ENCODE results near the gene BIN1.

Gene BIN1, protein sequence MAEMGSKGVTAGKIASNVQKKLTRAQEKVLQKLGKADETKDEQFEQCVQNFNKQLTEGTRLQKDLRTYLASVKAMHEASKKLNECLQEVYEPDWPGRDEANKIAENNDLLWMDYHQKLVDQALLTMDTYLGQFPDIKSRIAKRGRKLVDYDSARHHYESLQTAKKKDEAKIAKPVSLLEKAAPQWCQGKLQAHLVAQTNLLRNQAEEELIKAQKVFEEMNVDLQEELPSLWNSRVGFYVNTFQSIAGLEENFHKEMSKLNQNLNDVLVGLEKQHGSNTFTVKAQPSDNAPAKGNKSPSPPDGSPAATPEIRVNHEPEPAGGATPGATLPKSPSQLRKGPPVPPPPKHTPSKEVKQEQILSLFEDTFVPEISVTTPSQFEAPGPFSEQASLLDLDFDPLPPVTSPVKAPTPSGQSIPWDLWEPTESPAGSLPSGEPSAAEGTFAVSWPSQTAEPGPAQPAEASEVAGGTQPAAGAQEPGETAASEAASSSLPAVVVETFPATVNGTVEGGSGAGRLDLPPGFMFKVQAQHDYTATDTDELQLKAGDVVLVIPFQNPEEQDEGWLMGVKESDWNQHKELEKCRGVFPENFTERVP

DNA sequence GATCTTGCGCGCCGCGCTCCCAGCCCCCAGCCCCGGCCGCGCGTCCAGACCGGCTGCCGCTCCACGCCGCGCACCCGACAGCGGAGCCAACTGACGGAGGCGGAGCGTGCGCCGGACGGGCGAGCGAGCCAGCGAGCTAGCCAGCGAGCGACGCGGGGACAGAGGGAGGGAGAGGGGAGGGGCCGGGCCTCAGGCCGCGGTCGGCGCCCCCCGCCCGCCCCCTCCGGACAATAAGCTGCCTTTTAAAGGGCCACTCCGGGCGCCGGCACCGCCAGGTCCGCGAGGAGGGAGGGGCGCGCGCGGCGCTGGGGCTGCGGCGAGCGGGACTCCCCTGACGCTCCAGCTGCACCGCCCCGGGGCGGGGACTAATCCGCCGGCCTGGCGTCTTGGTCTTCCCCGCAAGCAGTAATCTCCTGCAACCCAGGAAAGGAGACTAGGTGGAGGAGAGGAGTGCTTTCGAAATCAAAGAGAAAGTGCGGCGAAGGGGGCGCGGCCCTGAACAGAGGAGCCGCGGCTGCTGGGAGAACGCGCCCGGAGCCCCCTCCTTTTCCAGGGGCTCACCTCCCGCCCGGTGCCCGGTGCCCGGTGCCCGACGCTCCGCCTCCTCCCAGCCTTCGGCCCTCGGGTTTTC, at the start of gene BIN1:
Gene BIN1 (minus strand): TSS at position 164 of the 631 bp plus-strand sequence. CDS start 211 bp downstream, outside the sequence.
- DNase-seq (ENCODE audit: low read depth, low spot score), result no peak

DNA sequence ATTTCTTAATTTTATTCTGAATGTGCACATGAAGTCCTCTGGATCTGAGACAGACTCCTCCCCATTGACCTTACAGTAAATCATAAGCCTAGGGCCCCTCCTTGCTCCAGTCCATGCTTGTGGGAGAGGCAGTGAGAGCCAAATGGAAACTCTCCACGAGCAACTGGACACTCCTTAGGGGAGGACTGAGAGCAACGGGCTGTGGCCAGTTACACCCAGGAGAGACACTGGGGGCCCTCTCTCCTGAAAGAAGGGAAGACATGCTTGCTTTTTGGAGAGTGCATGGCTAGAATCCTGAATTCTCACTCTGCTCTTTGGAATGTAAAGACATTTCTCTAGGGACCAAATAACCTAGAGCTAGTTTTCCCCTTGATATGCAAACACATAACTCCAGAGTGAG, 49.0 kb upstream of the BIN1 start:
- DNase-seq (ENCODE audit: low read depth, low spot score), result no peak

DNA sequence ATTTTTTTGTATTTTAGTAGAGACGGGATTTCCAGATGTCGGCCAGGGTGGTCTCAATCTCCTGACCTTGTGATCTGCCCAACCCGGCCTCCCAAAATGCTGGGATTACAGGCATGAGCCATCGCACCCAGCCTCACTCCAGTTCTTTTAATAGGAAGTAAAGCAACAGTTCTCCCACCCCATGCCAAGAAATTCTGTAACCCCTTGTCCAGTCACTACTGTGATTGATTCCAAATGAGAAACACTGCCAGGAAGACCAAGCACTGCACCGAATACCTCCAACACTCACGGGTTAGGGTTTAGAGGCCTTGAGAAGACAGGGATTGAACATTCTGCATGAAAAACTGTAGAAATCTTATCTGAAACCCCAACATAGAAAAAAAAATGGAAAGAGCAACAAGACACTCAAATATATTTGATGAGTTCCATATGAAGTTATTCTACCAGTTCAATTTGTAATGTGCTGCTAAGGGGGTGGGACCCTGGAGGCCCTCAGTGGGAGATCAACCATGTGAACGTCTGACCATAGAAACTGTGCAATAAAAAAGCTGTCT, 48.2 kb upstream of the BIN1 start:
- no peak for DNase-seq (ENCODE audit: low read depth, low spot score)

DNA sequence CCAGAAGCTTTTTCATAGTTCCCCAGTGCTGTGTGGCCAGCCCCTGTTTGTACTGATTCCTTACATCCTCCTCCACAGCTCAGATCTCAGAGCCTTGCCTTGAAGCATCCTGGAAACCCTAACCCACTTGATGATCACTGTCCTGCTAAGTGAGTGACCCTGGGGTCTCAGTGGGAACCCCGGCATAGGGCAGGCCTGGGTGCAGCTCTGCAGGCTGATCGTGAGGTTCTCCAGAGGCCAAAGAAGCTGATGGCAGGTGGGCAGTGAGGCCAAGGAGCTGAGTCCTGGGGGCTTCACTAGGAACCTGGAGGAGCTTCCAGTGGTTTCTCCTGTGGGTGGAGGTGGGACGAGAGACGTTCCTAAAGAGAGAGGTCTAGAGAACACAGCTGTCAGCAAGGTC, 47.4 kb upstream of the BIN1 start:
- DNase-seq (ENCODE audit: low read depth, low spot score), result no peak

DNA sequence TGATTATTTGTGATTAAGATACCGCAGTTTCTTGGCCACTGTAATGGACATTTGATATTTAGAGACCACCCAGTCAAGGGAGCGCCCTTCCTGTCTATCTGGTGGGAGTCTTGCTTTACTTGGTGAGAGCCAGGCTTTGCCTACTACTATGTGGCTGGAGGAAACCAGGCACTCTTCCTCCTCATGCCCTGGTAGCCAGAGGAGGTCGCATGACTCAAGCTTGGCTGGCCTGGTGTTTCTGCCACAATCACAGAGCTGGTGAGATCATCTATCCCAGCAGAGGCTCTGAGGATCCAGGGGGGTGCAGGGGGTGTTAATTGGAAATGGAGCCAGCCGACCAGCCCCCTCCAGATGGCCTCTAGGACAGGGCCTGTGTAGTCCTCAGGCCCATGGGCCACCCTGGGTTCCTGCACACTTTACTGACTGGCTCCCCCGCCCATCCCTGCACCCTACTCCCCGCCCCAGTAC, 46.8 kb upstream of the BIN1 start:
- DNase-seq (ENCODE audit: low read depth, low spot score), result no peak

DNA sequence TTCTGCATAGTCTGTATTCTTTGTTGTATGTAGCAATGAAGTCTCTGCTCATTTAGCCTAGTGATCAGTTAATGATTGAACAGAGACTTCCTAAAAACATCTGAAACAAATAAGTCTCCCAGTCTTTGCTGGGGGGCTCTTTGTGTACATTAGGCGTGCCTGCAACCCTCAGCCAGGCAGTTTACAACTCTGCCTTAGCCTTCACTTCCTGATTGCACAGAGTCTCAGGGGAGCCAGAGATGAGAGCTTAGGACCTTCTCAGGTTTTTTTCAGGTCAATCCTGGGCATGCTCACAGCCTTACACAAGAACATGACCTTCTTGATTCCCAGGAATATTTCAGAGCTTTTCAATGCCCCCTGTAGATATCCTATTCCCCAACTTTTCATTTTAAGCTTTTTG, 44.0 kb upstream of the BIN1 start:
- no peak for DNase-seq (ENCODE audit: low read depth, low spot score)

DNA sequence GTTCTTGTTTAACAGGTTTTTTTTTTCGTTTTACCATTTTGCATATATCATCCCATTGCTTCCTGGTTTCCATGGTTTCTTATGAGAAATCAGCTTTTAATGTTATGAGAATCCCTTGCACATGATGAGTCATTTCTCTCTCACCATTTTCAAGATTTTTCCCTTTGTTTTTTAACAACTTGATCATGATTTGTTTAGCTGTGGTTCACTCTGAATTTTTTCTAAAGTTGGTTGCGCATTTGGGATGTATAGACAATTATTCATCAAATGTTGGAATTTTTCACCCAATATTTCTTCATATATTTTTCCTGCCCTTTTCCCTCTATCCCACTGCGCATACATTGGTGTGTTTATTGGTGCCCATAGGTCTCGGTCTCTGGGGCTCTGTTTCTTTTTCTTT, 42.4 kb upstream of the BIN1 start:
- DNase-seq (ENCODE audit: low read depth, low spot score), result no peak

DNA sequence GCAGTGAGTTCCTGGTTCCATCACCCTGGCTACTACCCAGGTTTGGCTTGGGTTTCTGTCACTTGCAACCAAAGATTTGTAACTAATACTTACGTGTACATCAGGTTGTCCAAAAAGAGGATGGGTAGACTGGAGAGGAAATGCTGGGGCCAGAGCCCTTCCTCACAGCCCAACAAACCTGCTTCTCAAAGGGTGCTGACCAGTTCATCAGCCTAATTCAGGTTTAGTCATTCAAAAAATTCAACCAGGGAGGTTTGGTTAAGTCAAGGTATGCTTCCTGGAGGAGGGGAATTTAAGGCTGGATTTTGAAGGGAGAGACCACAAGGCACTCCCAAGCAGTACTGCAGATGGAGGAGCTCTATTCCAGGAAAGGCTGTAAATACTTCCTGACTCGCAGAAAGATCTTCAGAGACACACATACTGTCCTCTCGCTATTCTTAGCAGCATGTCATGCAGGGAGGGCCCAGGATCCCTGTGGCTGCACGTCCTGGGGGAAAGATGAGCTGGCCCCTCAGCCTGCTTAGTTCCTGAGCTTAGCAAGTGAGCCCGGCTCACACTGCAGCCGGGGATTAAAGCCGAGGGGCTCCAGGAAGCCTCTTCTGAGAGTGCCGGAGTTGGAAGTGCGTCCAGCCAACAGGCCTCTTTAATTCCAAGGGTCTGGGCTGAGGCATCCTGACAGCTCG, 40.0 kb upstream of the BIN1 start:
- DNase-seq (ENCODE audit: low read depth, low spot score), result no peak

DNA sequence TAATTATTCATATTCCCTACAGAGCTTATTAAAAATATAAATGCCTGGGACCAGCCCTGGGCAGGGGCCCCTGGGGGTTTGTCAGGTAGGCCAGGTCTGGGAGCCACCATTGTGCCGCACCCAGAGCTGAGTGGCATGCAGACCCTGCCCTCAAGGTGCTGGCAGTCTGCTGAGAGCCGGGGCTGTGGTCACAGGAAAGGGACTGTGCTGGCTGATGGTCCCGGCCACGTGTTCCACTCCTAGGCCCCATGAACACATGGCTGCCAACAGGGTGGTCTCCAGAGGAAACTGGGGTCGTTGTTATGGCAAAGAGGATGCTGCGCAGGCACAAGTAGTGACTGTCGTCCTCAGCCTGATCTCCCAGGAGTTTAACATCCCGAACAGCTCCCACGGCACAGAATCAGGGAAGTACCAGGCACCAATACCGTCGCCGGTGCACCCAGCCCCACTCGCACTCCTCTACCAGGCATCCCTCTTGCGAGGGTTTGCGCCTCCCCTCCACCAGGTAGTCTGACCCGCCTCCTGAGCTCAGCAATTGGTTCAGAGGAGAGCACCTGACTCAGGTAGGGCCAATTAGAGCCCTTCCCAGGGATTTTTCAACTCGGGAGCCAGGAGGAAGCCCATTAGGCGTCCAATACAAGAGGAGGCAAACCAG, 39.2 kb upstream of the BIN1 start:
- DNase-seq (ENCODE audit: low read depth, low spot score), result no peak

DNA sequence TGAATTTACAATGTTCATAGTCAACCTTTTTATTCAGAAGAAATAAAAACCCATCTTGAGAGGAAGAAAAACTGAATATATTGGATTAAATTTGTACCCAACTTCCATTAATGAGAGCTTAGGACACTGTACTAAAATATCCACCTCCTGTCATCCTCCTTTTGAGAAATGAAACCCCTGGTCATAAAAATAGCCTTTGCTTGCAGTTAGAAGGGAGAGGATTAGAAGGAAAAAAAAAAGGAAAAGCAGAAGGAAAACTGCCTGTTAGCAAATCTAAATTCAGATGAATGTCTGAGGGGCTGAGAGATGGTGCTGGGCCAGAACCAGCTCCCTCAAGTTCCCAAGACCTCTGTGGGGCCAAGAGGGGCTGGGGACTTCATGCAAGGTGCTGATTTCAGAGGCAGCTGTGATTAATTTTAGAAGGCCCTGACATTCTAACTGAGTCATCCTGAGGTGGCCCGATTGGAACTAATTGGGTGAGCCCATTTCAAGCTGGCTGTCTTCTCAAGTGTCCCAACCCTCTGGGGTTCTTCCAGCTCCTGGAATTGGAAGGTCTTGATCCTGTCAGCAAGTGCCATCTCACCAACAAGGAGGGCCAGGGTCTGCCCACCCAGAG, 38.4 kb upstream of the BIN1 start:
- DNase-seq (ENCODE audit: low read depth, low spot score), result no peak

DNA sequence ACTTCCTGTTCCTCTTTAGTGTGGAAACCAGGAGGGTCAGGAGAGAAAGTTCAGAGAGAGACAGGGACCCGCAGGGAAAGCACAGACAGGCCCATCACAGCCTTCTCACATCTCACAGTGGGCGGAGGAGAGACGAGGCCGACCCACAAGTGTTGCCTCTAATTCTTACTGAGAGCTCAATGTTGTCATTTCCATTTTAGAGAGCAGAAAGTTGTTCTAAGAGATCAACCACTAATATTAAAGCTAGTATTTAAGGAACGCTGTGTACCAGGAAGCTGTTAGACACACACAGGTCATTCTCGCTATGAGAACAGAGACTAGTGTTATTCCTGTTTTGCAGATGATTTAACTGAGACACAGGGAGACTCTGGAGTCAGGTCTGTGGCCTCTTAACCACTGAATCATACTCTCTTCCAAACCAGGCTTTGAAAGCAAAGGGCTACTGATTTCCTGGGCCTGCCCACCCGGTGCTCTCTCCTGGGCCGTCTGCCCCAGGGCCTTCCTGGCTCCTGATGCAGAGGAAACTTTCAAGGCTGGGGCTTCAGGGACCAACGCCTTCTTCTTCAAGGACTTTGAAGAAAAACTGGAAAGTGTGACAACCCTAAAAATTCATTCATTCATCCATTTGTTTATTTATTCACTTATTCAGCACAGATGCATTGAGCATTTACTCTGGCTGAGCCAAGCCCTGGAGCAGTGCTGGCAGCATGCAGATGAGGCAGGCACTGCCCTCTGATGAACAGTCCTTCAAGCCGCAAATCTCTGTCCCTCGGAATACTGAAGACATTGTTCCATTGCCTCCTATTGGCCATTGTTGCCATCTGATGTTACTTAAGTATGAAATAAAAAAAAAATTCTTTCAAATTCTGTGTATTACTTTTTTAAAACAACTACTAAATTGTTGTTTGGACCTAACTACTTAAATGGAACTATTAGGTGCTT, 37.2 kb upstream of the BIN1 start:
- DNase-seq (ENCODE audit: low read depth, low spot score), result no peak

DNA sequence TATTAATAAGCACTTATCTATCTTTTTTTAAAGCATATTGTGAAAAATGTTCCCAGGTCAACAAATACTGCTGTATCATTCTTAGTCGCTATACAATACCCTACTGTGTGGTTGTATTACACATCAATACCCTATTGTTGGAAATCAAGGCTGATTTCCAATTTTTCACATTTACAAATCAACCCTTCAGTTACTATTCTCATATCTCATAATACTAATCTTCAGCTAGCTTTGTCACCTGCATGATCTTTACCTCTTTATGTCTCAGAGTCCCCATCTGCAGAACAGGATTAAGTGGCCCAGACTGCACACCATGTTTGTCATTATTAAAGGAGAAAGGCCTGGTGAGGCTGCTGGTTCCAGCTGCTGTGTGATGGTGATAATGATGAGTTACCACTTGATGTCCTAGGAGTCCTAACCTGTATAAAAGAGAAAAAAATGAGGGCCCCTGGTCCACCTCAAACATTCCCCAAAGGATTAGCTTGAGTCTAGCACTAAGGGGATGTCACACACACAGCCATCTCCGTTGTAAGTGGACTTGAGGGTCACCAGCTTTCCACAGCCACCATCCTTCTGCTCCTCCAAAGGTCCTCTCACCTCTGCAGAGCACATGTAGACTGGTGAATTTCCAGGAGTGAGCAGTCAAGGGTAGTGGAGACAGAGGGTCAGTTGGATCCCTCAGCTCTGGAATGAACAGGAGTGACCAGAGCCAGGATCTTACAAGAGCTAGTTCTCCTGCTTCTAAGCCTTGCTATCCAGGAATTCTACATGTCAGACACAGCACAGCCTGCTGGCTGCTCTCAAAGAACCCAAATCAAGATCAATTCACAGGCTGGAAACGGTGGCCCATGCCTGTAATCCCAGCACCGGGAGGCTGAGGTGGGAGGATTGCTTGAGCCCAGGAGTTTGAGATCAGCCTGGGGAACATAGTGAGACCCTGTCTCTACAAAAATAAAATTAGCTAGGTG, 36.0 kb upstream of the BIN1 start:
- no peak for DNase-seq (ENCODE audit: low read depth, low spot score)

DNA sequence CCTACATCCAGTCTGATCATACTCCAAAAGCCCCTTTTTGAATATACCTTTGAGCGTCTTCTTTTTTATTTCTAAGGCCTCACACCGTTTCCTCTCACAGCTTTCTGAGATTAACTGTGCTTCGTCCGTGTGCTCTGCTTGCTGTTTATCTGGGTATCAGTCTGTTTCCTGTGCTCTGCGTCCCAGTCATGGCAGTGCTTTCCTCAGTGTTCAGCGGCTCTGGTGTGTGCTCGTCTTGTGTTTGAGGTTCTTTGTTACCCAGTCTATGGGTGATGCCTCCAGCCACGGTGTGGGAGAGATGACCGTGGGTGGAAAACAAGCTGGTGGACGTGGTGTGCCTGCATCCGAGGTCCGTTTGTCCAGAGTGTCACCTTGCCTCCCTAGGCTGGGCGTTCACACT, 33.6 kb upstream of the BIN1 start:
- no peak for DNase-seq (ENCODE audit: low read depth, low spot score)

DNA sequence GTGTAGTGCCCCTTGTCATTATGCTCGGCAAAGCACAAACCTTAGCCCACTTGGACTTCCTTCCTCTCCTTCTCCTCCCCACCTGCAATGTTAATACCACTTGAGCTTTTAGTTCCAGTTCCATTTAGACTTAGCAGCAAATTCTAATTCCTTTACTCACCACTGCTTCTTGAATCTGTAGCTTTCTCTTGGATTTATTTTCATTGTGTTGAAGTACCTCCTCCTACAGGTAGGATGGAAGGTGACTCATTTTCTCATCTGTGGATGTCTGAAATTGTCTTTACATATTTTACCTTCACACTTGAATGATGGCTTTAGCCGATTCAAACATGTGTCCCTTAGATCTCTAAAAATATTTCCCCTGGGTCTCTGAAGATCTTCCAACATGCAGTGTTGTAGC, 32.8 kb upstream of the BIN1 start:
- DNase-seq (ENCODE audit: low read depth, low spot score), result no peak

DNA sequence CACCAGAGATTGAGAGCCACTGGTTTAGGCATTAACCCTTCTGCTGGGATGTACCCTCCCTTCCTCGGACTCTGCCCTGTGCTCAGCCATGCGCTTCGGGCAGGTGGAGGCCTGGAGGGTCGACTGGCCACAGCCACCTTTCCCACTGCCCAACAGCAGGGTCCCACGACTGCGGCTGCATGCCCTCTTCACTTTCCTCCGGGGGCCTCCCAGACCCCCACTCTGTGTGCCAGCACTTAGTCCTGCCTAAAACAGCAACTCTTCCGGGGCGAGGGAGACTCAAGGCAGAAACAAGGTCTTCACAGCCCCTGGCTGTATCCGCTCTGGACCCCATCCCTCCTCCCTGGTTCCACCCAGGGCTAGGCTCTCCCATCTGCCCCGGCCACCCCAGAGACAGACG, 31.3 kb upstream of the BIN1 start:
- no peak for DNase-seq (ENCODE audit: low read depth, low spot score)

DNA sequence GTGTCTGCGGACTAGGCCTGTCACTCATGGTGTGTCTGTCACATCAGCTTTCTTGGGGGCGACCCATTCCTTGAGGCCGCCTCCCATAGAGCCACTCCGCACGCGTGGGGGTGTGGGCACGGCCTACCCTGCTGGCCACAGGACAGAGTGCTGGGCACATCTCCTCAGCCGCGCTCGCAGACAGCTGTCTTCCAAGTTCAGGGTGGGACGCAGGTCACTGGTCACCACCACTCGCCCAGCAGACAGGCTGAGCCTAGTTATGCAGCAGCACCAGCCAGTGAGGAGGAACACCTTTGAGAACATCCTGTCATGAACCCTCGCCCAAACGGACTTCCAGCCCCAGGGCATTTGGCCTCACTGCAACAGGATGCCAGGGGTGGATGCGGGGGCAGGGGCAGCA, 30.8 kb upstream of the BIN1 start:
- no peak for DNase-seq (ENCODE audit: low read depth, low spot score)

DNA sequence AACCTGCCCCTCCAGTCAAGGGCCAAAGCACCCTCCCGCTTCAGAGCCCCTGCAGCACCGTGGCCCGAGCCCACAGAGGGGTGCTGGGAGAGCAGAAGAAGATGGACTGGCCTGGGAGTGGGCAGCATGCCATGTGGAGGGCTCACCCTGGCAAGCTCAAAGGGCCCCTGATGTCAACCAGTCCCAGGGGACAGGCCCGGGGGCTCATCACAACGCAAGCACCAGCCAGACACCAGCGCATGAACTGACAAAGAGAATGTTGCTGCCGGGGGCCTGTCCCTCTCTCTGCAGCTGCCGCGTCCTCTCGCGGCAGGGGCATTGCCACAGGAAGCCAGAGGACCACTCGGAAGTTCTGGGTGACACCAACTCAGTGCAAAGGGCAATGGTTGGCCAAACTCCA, 30.3 kb upstream of the BIN1 start:
- DNase-seq (ENCODE audit: low read depth, low spot score), result no peak

Data from iPS DF 19.7 (cell line).